Measurements from ENCODE around the gene HOGA1.
"Not testable (repeated sequence)": the region's sequence is repeated elsewhere in the genome, so short reads cannot be mapped to it uniquely, and the experiment has no call there.

The HOGA1 gene

DNA sequence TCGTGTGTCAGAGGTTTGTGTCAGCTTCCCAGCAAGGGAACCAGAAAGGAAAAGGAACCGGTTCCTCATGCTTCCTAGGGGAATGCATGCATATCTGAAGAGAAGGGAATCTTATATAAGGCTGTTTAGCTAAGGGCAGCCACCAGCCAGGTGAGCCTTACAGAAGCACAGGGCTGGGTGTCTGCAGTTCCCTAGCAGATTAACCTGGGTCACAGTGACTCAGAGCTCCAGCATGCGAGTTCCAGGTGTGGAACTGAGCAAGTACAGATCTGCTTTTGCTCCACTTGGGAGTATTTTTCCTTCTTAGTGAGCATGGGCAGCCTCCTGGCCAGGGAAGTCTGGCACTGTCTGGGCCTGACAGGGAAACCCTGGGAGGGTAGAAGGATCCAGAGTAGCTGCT, 12.6 kb upstream of the HOGA1 start:
- no peak overlapping the region for H3K4me3 ChIP-seq (ENCODE audit: low read length)
- peak; percentile 99 for DNase-seq (ENCODE audit: low read depth)
- TF ChIP-seq, protein P1, sequence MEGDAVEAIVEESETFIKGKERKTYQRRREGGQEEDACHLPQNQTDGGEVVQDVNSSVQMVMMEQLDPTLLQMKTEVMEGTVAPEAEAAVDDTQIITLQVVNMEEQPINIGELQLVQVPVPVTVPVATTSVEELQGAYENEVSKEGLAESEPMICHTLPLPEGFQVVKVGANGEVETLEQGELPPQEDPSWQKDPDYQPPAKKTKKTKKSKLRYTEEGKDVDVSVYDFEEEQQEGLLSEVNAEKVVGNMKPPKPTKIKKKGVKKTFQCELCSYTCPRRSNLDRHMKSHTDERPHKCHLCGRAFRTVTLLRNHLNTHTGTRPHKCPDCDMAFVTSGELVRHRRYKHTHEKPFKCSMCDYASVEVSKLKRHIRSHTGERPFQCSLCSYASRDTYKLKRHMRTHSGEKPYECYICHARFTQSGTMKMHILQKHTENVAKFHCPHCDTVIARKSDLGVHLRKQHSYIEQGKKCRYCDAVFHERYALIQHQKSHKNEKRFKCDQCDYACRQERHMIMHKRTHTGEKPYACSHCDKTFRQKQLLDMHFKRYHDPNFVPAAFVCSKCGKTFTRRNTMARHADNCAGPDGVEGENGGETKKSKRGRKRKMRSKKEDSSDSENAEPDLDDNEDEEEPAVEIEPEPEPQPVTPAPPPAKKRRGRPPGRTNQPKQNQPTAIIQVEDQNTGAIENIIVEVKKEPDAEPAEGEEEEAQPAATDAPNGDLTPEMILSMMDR (IDR thresholded peaks at IDR 0.05; ENCODE audit: insufficient read depth, low read depth, low read length, missing control alignments) = no peak

DNA sequence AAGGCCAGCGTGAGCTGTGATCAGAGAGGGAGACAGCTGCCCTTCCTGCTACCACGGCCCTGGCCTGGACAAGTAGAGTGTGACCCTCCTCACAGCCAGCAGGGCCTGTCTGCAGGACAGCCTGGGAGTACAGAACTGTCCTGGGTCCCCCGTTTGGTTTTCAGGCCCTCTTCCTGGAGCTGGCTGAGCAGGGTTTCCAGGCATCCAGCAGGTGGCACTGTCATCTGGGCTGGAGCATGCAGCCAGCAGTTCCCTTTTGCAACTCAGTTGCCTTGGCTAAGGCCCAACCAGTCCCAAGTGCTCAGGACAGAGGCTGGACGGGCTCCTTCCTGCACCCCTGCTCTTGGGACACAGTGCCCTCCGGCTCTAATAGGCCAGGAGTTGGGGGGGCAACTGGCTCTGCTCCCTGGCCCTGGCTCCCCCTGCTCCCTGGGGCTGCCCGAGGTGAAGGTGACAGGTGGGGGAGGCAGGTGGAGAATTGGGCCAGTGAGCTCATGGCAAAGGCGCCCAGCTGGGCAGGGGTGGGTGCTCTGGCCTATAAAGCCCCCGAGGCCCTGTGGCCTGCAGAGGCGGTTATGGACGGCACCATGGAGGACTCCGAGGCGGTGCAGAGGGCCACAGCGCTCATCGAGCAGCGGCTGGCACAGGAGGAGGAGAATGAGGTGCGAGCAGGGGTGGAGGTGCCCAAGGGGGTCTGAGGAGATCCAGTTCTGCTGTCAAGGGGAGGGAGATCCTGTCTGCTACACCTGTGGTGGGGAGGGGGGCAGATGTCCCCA, 11.8 kb upstream of the HOGA1 start, which contains the start of gene ANKRD2:
Gene ANKRD2, plus strand, starts transcription at position 566 of the 776 bp plus-strand sequence. Its CDS starts 10 bp downstream, at position 576.
- peak; percentile 86 for DNase-seq (ENCODE audit: low read depth)
- H3K4me3 ChIP-seq (ENCODE audit: low read length) = no peak within 1 kb of the TSS
- TF ChIP-seq, protein P1 (IDR thresholded peaks at IDR 0.05; ENCODE audit: insufficient read depth, low read depth, low read length, missing control alignments) = peak; percentile 92

DNA sequence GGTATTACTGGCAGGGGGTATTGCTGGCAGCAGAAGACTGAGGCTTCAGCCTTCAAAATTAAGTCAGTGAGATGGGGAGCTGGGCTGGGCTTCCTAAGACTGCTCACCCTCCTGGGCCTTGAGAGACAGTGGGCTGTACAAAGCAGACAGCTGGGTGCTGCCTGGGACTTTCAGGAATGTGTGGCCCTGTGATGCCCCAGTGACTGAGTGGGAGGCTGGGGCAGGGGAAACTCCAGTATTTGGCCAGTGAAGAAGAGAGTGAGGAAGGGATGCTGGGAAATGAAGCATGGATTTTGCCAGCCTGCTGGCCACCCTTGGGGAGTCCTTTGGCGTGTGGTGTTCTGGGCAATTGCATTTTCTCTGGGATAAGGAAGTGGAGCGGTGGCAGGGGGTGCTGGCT, 11.2 kb upstream of the HOGA1 start:
- peak; percentile 16 for DNase-seq (ENCODE audit: low read depth)
- TF ChIP-seq, protein P1 (IDR thresholded peaks at IDR 0.05; ENCODE audit: insufficient read depth, low read depth, low read length, missing control alignments) = no peak

DNA sequence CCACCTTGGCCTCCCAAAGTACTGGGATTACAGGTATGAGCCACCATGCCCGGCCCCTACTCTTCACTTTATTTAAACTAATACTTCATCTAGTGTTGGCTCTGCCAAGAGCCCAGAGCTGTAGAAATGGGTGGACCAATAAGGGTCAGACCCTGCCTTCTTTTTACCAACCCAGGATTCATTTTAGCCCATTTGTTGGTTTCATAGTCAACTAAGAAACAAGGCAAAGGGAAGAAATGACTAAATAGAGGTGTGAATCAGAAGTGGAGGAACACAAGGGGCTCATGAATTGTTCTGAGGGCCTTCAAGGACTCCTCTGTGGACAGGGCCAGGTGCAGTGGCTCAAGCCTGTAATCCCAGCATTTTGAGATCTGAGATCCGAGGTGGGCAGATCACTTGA, 10.5 kb upstream of the HOGA1 start:
- no peak overlapping the region for H3K4me3 ChIP-seq (ENCODE audit: low read length)
- TF ChIP-seq, protein P1 (IDR thresholded peaks at IDR 0.05; ENCODE audit: insufficient read depth, low read depth, low read length, missing control alignments) = no peak
- no peak for DNase-seq (ENCODE audit: low read depth)

More for the DNA sequence above, 11.2 kb upstream of the HOGA1 start:
- H3K4me3 ChIP-seq (ENCODE audit: low read length) = no peak overlapping the region

DNA sequence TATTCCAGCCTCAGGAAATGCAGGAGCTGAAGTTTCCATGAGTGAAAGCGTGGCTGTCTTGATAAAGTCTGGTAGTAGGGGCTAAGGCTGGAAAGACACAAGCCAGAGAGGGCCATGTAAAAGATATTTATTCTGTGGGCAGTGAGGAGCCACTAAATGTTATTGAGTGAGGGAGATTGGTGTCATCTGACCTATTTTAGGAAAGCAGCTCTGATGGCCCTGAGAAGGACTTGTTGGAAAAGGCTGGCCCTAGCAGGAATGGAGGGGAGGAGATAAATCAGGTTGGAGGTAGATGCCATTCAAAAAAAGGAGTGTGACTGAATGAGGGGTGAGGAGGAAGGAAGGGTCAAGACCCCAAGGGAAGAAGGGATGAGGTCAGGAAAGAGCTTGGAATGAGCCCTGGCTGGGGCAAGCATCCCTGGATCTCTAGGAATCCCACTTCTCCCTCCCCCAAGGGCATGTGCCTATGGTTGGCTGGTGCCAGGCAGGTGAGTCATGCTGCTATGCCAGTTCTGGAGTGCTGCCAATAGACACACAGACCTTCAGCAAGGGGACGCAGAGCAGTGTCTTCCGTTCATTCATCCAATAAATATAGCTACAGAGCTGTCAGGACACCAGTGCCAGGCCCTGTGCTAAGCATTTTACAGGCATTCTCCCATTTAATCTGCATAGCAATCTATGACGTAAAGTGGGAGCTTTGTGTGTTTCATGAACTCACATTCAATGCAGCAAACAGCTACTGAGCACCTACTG, 9.6 kb upstream of the HOGA1 start:
- DNase-seq (ENCODE audit: low read depth) = peak; percentile 95
- no peak overlapping the region for H3K4me3 ChIP-seq (ENCODE audit: low read length)
- TF ChIP-seq, protein P1 (IDR thresholded peaks at IDR 0.05; ENCODE audit: insufficient read depth, low read depth, low read length, missing control alignments) = no peak

DNA sequence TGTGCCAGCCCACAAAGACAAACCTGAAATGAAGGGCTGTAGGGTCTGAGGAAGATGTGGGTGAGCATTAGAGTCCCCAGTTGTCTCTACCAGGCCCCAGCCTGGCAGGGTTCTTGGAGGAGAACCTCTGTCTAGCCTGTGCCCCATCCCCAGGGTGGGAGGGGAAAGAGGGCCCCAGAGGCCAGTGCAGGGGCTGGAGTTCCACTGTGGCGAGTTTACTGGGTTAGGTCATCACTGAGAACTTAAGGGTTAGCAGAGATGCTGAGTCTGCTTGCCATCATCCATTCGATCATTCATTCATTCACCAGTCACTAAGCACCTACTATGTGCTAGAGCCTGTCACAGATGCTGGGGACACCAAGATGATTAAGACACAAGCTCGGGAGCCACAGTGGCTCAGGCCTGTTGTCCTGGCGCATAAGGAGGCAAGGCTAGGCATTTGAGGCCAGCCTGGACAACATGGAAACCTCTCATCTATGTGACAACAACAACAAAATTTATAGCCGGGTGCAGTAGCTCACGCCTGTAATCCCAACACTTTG, 9.0 kb upstream of the HOGA1 start:
- DNase-seq (ENCODE audit: low read depth) = no peak
- TF ChIP-seq, protein P1 (IDR thresholded peaks at IDR 0.05; ENCODE audit: insufficient read depth, low read depth, low read length, missing control alignments) = no peak
- H3K4me3 ChIP-seq (ENCODE audit: low read length) = no peak overlapping the region

DNA sequence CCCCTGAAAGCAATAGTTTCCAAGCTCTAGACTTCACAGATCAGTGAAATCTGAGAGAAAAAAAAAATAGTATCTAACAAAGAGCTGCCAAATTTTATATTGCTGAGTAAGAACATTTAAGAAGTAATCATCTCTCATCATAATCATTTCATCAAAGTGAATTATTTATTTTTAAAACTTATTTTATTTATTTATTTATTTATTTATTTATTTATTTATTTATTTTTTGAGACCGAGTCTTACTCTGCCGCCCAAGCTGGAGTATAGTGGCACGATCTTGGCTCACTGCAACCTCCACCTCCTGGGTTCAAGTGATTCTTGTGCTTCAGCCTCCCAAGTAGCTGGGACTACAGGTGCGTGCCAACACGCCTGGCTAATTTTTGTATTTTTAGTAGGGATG, 7.7 kb upstream of the HOGA1 start:
- H3K4me3 ChIP-seq (ENCODE audit: low read length); DNase-seq (ENCODE audit: low read depth): not testable (repeated sequence)
